ENCODE data around the gene ENPP6.

- TF ChIP-seq GATA2 (IDR thresholded peaks at IDR 0.05; ENCODE audit: low read depth, low read length) (no peak), GATA3 (IDR thresholded peaks at IDR 0.05; ENCODE audit: low read depth, low read length) (no peak)
These were observed 10.5 kb upstream of the ENPP6 start for GRCh38 chr4:184228056-184228705.
